ENCODE measurements around the gene TNS3. TPM values are rescaled to one million over a fixed set of nuclear protein-coding genes. Genes with fewer than 3 reads are reported as not detected.

TNS3 gene
- total RNA-seq, 1 experiment from 2014 or later = 9.5 TPM

DNA sequence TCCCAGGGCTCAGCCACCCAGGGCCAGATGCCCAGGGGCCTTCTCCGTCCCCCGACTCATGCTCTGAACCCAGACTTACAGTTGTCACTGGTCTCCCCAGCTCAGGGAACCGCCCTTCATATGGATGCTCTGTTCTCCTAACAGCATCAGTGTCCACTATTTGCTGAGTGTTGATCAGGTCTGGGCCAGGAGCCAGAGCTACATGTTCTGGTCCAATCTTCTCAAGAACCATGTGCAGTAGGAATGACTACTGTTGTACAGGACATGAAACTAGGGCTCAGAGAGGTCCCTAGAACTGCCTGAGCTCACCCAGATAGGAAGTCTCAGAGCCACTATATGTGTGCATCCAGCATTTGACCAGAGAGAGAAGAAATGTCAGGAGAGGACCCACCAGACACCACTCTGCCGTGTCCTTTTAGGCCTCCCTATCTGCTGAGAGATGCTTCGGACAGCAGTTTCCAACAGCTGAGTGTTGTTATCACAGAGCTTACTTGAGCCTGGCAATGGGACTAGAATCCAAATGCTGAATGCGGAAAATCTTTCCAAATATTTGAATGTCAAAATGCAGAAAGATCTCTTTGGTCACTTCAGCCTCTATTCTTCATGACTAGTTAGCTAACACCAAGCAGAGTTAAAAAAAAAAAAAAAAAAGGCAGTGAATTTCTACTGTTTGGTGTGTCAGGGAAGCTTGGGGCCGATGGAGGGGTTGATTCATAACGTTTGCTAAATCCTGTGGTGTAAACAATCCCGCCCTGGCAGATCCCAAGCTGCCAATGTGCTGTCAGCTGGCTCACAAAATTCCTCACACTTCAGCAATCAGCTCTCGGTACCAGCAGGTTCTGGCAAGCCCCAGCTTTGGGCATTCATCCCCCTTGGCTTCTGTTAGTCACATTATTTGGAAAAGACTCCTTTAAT lies 246.1 kb downstream of the TNS3 start:
- H3K4me1 Mint-ChIP-seq = peaks cover 25 to 30% of the 10 kb centered on the region in 2 experiments

More for the DNA sequence above, 246.1 kb downstream of the TNS3 start:
- Histone ChIP-seq H3K14ac (ENCODE audit: insufficient read depth, low read length) (no peak overlapping the region), H3K18ac (ENCODE audit: insufficient read length, low read depth, low read length) (no peak overlapping the region), H4K91ac (ENCODE audit: insufficient read length, low read depth, low read length) (no peak overlapping the region), H3K23ac (ENCODE audit: insufficient read length, low read depth, low read length) (no peak overlapping the region), H2AFZ (ENCODE audit: low read length) (no peak overlapping the region), H2BK12ac (ENCODE audit: insufficient read length, low read depth, low read length) (no peak overlapping the region), H2BK15ac (ENCODE audit: low read depth, low read length) (no peak overlapping the region), H3K79me2 (ENCODE audit: insufficient read depth, low read length) (no peaks in the 10 kb centered on the region), H3K27ac (ENCODE audit: insufficient read length, low read depth, low read length) (no peak overlapping the region), H2BK120ac (ENCODE audit: low read depth, low read length, poor library complexity, severe bottlenecking) (no peak overlapping the region), H2BK20ac (ENCODE audit: low read depth, low read length, poor library complexity, severe bottlenecking) (no peak overlapping the region), H3K23me2 (ENCODE audit: insufficient read length, low read depth, low read length, poor library complexity, severe bottlenecking) (no peaks in the 10 kb centered on the region), H2BK5ac (ENCODE audit: insufficient read length, low read length) (no peak overlapping the region), H3K56ac (ENCODE audit: insufficient read length, low read depth, low read length) (no peak overlapping the region), H4K8ac (replicated peaks; ENCODE audit: insufficient read length, low read depth, low read length) (no peak overlapping the region), H3K79me1 (ENCODE audit: insufficient read depth, low read depth, low read length, poor library complexity, severe bottlenecking) (no peaks in the 10 kb centered on the region), H3K9ac (ENCODE audit: extremely low read depth, insufficient read length, low read length) (no peak overlapping the region), H3K4me1 (ENCODE audit: insufficient read depth, low read length) (peaks cover 10% of the 10 kb centered on the region), H4K20me1 (ENCODE audit: control insufficient read depth, insufficient read depth, insufficient read length) (no peaks in the 10 kb centered on the region), H3T11ph (ENCODE audit: low read length) (no peak overlapping the region), H2AK5ac (ENCODE audit: insufficient read length, low read length) (no peak overlapping the region), H3K9me3 (ENCODE audit: control insufficient read depth, low read depth, low read length) (no peaks in the 10 kb centered on the region), H4K5ac (ENCODE audit: insufficient read length, low read depth, low read length) (no peak overlapping the region), H3K4ac (ENCODE audit: low read depth, low read length) (no peak overlapping the region), H3K27me3 (ENCODE audit: insufficient read depth, low read length) (no peaks in the 10 kb centered on the region), H3K4me2 (ENCODE audit: insufficient read depth, insufficient read length, low read length) (no peak overlapping the region)
- Mint-ChIP-seq H3K4me3 (no peak overlapping the region), H3K27ac (no peak overlapping the region; a peak in 1 of 7 replicates), H3K9me3 (no peaks in the 10 kb centered on the region), H3K27me3 (ENCODE audit: low read depth) (no peaks in the 10 kb centered on the region), H3K36me3 (ENCODE audit: insufficient read depth in 1 of 3, low read depth in 3 of 3) (no peaks in the 10 kb centered on the region; a peak in 1 of 7 replicates)
- DNase-seq = no peak
- TF ChIP-seq, protein P1, sequence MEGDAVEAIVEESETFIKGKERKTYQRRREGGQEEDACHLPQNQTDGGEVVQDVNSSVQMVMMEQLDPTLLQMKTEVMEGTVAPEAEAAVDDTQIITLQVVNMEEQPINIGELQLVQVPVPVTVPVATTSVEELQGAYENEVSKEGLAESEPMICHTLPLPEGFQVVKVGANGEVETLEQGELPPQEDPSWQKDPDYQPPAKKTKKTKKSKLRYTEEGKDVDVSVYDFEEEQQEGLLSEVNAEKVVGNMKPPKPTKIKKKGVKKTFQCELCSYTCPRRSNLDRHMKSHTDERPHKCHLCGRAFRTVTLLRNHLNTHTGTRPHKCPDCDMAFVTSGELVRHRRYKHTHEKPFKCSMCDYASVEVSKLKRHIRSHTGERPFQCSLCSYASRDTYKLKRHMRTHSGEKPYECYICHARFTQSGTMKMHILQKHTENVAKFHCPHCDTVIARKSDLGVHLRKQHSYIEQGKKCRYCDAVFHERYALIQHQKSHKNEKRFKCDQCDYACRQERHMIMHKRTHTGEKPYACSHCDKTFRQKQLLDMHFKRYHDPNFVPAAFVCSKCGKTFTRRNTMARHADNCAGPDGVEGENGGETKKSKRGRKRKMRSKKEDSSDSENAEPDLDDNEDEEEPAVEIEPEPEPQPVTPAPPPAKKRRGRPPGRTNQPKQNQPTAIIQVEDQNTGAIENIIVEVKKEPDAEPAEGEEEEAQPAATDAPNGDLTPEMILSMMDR (conservative IDR thresholded peaks at IDR 0.05) = no peak
- WGBS (ENCODE audit: extremely low coverage, insufficient read length, low lambda C conversion rate) = no CpG with 5 or more reads among the region's 10 CpGs
